Gastroesophageal sphincter (tissue), 3 donors: ENCODE measurements around the gene CISD3.

Experiments
- POLR2A ChIP-seq, 2 donors: fragments of 450-650 bp; IDR thresholded peaks; one replicate each; pipeline ENCODE4 v1.6.1; 2017; ENCODE audit warnings: antibody characterized with exemption in 2 of 2, mild to moderate bottlenecking in 2 of 2, moderate library complexity in 1 of 2
- POLR2AphosphoS5 ChIP-seq: sonication (generic); formaldehyde crosslinking; IDR thresholded peaks from one replicate; pipeline ENCODE4 v1.6.1; 2017; ENCODE audit warnings: antibody characterized with exemption
- TF ChIP-seq, protein P1 (sequence below), 4 experiments: fragments of 200-600 bp in 2 of 4; fragments of 450-650 bp in 2 of 4; sonication (generic) in 1 of 4; IDR thresholded peaks; one replicate each; pipeline ENCODE4 v1.5.1; 2017 to 2019; ENCODE audit warnings: antibody characterized with exemption in 4 of 4, mild to moderate bottlenecking in 2 of 4, moderate library complexity in 2 of 4

DNA sequence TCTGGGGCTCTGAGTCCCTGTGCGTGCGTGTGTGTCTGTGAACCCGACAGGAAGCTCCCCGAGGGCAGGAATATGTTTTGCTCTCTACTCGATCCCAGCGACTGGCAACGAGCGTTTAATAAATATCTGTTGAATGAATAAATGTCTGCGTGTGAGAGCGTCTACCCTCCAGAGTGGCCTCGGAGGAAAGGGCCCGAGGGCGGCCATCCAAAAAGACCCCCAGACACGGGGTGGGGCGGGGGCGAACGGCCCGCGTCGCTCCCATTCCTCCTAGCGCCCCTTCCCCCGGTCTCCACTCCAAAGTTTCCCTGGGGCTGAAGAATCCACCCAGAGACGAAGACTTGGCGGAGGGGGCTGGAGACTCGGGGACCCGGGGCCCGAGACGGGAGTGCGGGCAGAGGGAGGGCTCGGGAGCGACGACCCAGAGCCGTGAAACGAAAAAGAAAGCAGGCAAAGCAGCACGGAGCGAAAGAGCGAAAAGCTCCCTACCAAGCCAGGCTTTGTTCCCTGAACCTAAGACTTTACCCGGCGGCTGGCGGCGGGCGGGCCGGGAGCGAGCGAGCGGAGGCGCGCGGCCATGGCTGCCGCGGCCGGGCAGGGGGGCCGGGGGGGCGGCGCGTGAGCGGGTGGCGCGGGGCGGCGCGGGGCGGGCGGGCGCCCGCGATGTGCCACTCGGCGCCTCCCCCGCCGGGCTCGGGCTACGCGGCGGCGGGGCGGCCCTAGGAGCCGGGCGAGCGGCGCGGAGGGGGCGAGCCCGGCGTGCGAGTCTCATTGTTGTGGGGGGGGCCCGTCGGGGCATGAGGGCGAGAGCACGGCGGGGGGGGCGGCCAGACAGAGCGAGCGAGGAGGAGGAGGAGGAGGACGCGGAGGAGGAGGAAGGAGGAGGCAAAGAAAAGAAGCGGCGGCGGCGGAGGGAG is 25.3 kb upstream of the CISD3 start, which contains the start of gene MLLT6:
- TF ChIP-seq, protein P1, sequence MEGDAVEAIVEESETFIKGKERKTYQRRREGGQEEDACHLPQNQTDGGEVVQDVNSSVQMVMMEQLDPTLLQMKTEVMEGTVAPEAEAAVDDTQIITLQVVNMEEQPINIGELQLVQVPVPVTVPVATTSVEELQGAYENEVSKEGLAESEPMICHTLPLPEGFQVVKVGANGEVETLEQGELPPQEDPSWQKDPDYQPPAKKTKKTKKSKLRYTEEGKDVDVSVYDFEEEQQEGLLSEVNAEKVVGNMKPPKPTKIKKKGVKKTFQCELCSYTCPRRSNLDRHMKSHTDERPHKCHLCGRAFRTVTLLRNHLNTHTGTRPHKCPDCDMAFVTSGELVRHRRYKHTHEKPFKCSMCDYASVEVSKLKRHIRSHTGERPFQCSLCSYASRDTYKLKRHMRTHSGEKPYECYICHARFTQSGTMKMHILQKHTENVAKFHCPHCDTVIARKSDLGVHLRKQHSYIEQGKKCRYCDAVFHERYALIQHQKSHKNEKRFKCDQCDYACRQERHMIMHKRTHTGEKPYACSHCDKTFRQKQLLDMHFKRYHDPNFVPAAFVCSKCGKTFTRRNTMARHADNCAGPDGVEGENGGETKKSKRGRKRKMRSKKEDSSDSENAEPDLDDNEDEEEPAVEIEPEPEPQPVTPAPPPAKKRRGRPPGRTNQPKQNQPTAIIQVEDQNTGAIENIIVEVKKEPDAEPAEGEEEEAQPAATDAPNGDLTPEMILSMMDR (IDR thresholded peaks at IDR 0.05) = no peak
- TF ChIP-seq POLR2A (IDR thresholded peaks at IDR 0.05) (peak; percentile 24 to 34), POLR2AphosphoS5 (peak; percentile 45)
